Suprapubic skin (tissue), 4 donors: ENCODE data around the gene EFCAB5.

Source experiments
- EP300 ChIP-seq: sonication (generic); formaldehyde crosslinking; IDR thresholded peaks from one replicate; pipeline ENCODE4 v1.6.1; 2017; ENCODE audit warnings: antibody characterized with exemption
- POLR2A ChIP-seq, 2 donors: fragments of 450-650 bp; IDR thresholded peaks; one replicate each; pipeline ENCODE4 v1.6.1; 2017; ENCODE audit warnings: antibody characterized with exemption in 2 of 2, mild to moderate bottlenecking in 2 of 2, moderate library complexity in 2 of 2
- POLR2AphosphoS5 ChIP-seq, 3 donors: sonication (generic); formaldehyde crosslinking; IDR thresholded peaks; one replicate each; pipeline ENCODE4 v1.6.1; 2017; ENCODE audit warnings: antibody characterized with exemption in 3 of 3
- TF ChIP-seq, protein P1 (sequence below), 2 donors: fragments of 200-600 bp in 1 of 2; fragments of 450-650 bp in 1 of 2; sonication (generic) in 1 of 2; IDR thresholded peaks; one replicate each; pipeline ENCODE4 v1.5.1; 2016 to 2019; ENCODE audit warnings: antibody characterized with exemption in 2 of 2, mild to moderate bottlenecking in 1 of 2, moderate library complexity in 1 of 2

GRCh38 chr17:29958947-29959657 is 17.7 kb downstream of the EFCAB5 start:
- no peak for TF ChIP-seq POLR2A (IDR thresholded peaks at IDR 0.05)
- TF ChIP-seq, protein P1, sequence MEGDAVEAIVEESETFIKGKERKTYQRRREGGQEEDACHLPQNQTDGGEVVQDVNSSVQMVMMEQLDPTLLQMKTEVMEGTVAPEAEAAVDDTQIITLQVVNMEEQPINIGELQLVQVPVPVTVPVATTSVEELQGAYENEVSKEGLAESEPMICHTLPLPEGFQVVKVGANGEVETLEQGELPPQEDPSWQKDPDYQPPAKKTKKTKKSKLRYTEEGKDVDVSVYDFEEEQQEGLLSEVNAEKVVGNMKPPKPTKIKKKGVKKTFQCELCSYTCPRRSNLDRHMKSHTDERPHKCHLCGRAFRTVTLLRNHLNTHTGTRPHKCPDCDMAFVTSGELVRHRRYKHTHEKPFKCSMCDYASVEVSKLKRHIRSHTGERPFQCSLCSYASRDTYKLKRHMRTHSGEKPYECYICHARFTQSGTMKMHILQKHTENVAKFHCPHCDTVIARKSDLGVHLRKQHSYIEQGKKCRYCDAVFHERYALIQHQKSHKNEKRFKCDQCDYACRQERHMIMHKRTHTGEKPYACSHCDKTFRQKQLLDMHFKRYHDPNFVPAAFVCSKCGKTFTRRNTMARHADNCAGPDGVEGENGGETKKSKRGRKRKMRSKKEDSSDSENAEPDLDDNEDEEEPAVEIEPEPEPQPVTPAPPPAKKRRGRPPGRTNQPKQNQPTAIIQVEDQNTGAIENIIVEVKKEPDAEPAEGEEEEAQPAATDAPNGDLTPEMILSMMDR (IDR thresholded peaks at IDR 0.05) = no peak
- no peak for TF ChIP-seq EP300
- no peak for TF ChIP-seq POLR2AphosphoS5 (IDR thresholded peaks at IDR 0.05)
